Upper lobe of right lung (tissue), 1 donor: ENCODE measurements around the gene CCNI. TPM values are rescaled to one million over a fixed set of nuclear protein-coding genes. Genes with fewer than 3 reads are reported as not detected.

Source experiments
- ATAC-seq: fragments of 200-7000 bp; cut with Tn5 transposase; one replicate; pipeline ENCODE4 v1.9.1; 2020; ENCODE audit warnings: mild to moderate bottlenecking, moderate library complexity
- DNase-seq: peaks from one replicate; pipeline ENCODE4 v3.0.0-alpha.2; 2020
- H3K27ac ChIP-seq: fragments of 200-600 bp; one replicate; pipeline ENCODE4 v1.8.0; 2022
- H3K27me3 ChIP-seq: fragments of 200-600 bp; one replicate; pipeline ENCODE4 v1.8.0; 2022; ENCODE audit warnings: mild to moderate bottlenecking
- H3K36me3 ChIP-seq: fragments of 200-600 bp; one replicate; pipeline ENCODE4 v1.8.0; 2022
- H3K4me1 ChIP-seq: fragments of 200-600 bp; one replicate; pipeline ENCODE4 v1.8.0; 2022
- H3K4me3 ChIP-seq: fragments of 200-600 bp; one replicate; pipeline ENCODE4 v1.8.0; 2022; ENCODE audit warnings: mild to moderate bottlenecking
- H3K9me3 ChIP-seq: fragments of 200-600 bp; one replicate; pipeline ENCODE4 v1.8.0; 2022
- CTCF ChIP-seq: fragments of 200-600 bp; IDR thresholded peaks from one replicate; pipeline ENCODE4 v1.8.0; 2022; ENCODE audit warnings: antibody characterized with exemption
- intact Hi-C: fragments of 100-400 bp; cut with DNase I; formaldehyde crosslinking; loops from one replicate; pipeline ENCODE4 v1.11.0; 2022
- total RNA-seq: library from RNA; stranded (reverse); fragmentation: NEBNext Ultra II Directional; extraction: Animal tissue kit (Norgen Biotek cat#: 25700); gene quantifications from one replicate; pipeline ENCODE4 v1.2.1, GENCODE V29; 2021
- donor health status: DM: no; HTN: yes; CAD: no; lungs with severe emphysema.

The CCNI gene
- total RNA-seq, 1 donor from 2014 or later = 319 TPM

GRCh38 chr4:77007358-77008230, 68.2 kb downstream of the CCNI start:
- intact Hi-C loops = no loop called here
- H3K27me3 ChIP-seq = no peaks in the 10 kb centered on the region
- no peak for TF ChIP-seq CTCF
- H3K36me3 ChIP-seq = peaks cover 8% of the 10 kb centered on the region
- ATAC-seq (peak; percentile 88), DNase-seq (no peak)
- H3K4me3 ChIP-seq = no peak overlapping the region
- peak overlapping the region; percentile 52 for H3K27ac ChIP-seq
- peaks cover 30% of the 10 kb centered on the region for H3K4me1 ChIP-seq
- H3K9me3 ChIP-seq = no peaks in the 10 kb centered on the region

GRCh38 chr4:77006753-77007353, 68.9 kb downstream of the CCNI start:
- ATAC-seq (no peak), DNase-seq (no peak)
- peaks cover 37% of the 10 kb centered on the region for H3K4me1 ChIP-seq
- intact Hi-C loops = no loop called here
- H3K27ac ChIP-seq = peak overlapping the region; percentile 52
- H3K9me3 ChIP-seq = no peaks in the 10 kb centered on the region
- H3K36me3 ChIP-seq = peaks cover 8% of the 10 kb centered on the region
- no peaks in the 10 kb centered on the region for H3K27me3 ChIP-seq
- no peak for TF ChIP-seq CTCF
- no peak overlapping the region for H3K4me3 ChIP-seq

- Histone ChIP-seq H3K4me1 (peaks cover 38% of the 10 kb centered on the region), H3K9me3 (no peaks in the 10 kb centered on the region), H3K27ac (no peak overlapping the region), H3K4me3 (no peak overlapping the region), H3K27me3 (no peaks in the 10 kb centered on the region), H3K36me3 (peaks cover 24% of the 10 kb centered on the region)
- TF ChIP-seq CTCF = no peak
- intact Hi-C loops = no loop called here
- DNase-seq (no peak), ATAC-seq (no peak)
These were observed 72.4 kb downstream of the CCNI start for GRCh38 chr4:77003400-77003799.

GRCh38 chr4:77002321-77003107, 73.3 kb downstream of the CCNI start:
- Histone ChIP-seq H3K36me3 (peaks cover 33% of the 10 kb centered on the region), H3K4me3 (no peak overlapping the region), H3K27ac (no peak overlapping the region), H3K9me3 (no peaks in the 10 kb centered on the region), H3K4me1 (peaks cover 30% of the 10 kb centered on the region), H3K27me3 (no peaks in the 10 kb centered on the region)
- intact Hi-C loops = no loop called here
- no peak for TF ChIP-seq CTCF
- ATAC-seq = peak; percentile 61
- DNase-seq = no peak

- H3K9me3 ChIP-seq = no peaks in the 10 kb centered on the region
- H3K27ac ChIP-seq = no peak overlapping the region
- no peak for ATAC-seq
- peaks cover 39% of the 10 kb centered on the region for H3K36me3 ChIP-seq
- H3K4me1 ChIP-seq = peaks cover 23% of the 10 kb centered on the region
- intact Hi-C loops = no loop called here
- DNase-seq = no peak
- H3K27me3 ChIP-seq = no peaks in the 10 kb centered on the region
- H3K4me3 ChIP-seq = no peak overlapping the region
- TF ChIP-seq CTCF = no peak
These were observed 73.9 kb downstream of the CCNI start for GRCh38 chr4:77001907-77002306.
